Measurements from ENCODE around the gene C14orf180. TPM values are rescaled to one million over a fixed set of nuclear protein-coding genes. Genes with fewer than 3 reads are reported as not detected.
"Not testable (repeated sequence)": the region's sequence is repeated elsewhere in the genome, so short reads cannot be mapped to it uniquely, and the experiment has no call there.

Gene C14orf180
- total RNA-seq, 1 experiment from 2014 or later = not detected

DNA sequence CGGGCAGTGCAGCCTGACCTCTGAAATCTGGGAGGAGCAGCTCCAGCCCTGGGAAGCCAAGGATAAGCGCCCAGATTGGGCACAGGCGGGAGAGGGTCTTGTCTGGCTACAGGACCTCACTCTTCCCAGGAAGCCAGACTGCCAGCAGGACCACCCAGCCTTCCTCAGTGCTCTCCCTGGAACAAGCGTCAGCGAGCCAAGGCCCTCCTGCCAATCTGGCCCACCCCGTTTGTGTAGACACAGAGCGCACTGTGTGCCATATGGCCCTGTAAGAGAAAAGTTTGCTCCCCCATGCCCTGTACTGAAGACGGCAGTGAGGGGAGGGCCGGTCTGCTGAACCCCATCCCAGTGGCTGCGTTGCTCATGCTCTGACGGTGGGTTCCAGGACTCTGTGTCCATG, 1.2 kb upstream of the C14orf180 start:
- no peak for DNase-seq (ENCODE audit: low read depth)

DNA sequence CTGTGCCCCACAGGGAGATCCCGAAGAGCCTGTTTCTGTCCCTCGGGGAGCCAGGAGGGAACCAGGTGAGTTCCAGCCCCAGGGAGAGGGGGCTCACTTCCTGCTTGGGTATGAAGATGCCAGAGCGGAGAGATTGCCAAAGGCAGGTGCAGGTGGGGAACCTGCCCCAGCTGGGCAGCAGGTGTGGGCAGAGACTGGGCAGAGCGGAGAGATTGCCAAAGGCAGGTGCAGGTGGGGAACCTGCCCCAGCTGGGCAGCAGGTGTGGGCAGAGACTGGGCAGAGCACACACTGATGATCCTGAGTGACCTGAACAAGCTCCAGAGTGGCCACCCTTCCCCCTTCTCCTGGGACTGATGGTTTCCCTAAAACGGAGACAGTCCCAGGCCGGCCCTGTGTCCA, 375 bp downstream of the C14orf180 start:
- DNase-seq (ENCODE audit: low read depth) = not testable (repeated sequence)

DNA sequence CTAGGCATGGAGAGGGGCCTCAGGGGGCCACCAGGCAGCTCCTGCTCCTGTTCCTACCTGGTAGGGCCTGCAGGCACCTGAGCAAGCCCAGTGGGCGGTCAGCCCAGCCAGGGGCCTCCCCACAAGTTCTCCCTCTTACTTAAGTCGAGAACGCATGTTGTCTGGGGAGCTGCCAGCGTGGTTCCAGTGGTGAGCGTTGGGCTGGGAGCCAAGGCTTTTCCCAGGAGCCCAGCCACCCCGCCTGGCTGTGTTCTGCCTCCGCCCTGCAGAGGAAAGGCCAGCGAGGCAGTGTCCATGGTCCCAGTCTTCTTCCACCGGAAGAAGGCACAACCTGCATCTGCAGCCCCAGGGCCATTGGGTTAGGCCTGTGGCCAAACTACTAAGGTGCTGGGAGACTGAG, 1.4 kb downstream of the C14orf180 start:
- DNase-seq (ENCODE audit: low read depth) = peak; percentile 51

DNA sequence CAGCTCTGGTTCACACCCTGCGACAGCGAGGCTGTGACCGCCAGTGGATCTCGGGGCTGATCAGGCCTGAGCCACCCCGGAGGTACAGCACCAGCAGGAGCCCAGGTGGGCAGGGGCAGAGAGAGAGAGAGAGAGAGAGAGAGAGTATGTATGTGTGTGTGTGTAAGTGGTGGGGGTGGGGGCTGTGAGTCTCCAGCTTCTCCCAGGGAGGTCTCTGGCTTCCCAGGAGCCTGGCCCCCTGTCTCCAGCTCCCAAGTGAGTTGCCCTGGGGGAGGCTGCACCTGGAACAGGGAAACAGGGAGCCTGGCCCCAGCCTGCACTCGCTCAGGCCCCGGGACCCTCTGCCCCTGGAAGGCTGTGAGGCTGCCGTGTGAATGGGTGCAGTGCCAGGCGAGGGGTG, 2.0 kb downstream of the C14orf180 start:
- DNase-seq (ENCODE audit: low read depth) = no peak

DNA sequence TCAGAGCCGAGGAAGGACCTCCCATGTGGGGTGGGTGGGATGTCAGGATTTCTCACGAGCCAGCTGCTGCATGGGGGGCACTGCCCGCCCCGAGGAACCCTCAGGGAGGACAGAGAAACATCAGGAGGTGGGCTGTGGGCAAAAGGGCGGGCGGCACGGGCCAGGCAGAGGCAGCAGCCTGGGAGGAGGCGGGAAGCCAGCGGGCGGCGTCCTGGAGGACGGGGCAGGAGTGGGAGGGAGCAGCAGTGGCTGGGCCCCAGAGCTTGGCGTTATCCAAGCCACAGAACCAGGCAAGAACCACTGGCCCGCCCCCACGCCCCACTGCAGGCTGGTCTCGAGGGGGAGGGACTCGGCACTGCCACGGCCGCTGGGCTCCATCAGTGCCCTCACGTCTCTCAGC, 2.4 kb downstream of the C14orf180 start:
- no peak for DNase-seq (ENCODE audit: low read depth)

DNA sequence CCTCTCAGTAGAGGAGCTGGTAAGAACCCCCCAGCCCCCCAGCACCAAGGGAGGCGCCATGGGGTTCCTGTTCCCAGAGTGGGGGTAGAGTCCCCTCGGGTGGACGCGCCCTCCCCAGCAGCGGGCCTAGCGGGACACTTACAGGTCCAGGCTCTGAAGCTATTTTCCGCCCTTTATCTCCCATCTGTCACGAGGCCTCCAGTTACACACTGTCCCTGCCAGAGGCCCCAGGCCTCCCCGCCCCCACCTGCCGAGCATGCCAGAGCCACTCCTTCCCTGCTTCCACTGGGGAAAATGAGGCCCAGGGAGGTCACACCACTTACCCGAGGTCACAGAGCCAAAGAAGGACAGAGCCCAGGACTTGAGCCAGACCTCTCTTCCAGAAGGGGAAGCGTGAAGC, 3.1 kb downstream of the C14orf180 start:
- no peak for DNase-seq (ENCODE audit: low read depth)

DNA sequence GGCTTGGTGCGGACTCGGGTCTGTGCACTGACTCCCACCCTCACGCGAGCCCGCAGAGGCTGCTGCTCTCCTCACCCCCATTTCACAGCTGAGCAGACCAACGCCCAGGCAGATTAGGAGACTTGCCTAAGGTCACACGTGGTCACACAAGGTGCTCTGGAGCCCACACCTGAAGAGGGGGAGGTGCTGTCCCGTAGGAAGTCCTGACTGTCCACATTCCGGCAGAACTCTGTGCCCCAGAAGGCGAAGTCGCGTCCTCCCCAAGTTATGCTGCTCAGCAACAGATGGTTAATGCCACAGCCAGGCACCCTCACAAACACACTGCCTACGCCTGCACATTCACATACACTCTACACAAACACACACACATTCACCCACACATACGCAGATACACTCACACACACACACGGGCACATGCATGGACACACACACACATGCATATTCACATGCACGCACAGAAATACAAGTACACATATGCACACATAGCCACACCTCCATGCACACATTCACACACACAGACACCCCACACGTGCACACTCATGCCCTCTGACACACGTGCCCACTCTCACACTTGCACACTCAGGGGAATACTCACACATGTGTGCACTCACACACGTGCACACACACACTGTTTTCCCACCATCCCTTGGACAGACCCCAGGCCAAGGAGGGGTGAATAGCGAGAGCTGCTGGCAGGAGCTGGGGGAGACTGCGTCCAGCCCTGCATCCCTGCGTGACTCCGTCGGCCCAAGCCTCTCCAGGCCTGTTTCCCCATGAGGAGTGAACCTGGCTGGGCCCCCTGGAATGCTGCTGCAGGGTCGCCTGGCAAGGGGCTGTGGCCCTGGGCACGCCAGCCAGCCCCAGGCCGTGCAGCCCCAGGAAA, 4.1 kb downstream of the C14orf180 start:
- DNase-seq (ENCODE audit: low read depth) = no peak

DNA sequence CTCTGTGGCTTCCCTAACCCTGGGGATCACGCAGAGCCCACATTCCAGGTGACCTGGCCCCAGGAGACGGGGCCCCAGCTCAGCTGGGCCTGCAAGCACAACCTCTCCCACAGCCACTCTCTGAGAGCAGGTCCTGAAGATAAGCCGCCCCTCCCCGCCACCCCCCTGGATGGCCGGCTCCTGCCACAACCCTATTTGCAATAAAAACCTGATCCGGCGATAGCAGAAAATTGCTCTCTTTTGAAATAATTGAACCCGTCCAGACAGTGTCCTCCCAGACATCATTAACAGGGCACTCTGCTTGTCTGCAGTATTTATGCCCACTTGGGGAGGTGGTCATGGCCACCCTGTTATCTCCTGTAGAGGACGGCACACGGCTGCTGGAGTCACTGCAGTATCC, 5.0 kb downstream of the C14orf180 start:
- no peak for DNase-seq (ENCODE audit: low read depth)

DNA sequence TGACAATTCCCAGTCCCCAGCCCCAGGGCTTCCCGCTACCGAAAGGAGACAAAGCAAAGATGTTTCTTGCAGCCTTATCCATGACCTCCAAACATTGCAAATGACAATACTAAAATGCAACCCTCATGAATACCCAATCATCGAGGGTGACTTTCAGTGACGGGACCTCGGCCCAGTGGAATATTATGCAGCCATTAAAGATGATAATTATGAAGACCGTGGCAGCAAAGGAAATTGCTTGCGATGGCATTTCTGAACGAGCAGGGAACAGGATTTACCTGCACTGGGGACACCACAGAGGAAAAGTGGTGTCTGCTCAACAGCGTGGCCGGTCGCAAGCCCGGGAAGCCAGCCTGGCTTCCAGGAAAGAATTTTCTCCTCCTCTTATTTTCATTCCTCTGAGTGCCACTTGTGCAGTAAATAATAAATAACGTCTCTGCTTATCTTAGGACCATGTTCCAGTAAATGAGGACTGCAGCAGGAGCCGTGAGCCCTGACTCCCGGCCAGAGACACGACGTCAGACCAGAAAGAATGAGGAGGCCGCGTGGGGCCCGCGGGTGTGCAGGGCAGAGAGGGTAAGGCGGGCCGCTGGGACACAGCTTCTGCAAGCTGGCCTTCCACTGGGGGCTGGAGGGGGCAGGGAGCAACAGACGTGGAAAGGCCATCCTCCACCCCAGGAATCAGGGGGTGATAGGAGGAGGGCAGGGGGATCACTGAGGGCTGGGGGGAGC, 6.6 kb downstream of the C14orf180 start:
- no peak for DNase-seq (ENCODE audit: low read depth)

DNA sequence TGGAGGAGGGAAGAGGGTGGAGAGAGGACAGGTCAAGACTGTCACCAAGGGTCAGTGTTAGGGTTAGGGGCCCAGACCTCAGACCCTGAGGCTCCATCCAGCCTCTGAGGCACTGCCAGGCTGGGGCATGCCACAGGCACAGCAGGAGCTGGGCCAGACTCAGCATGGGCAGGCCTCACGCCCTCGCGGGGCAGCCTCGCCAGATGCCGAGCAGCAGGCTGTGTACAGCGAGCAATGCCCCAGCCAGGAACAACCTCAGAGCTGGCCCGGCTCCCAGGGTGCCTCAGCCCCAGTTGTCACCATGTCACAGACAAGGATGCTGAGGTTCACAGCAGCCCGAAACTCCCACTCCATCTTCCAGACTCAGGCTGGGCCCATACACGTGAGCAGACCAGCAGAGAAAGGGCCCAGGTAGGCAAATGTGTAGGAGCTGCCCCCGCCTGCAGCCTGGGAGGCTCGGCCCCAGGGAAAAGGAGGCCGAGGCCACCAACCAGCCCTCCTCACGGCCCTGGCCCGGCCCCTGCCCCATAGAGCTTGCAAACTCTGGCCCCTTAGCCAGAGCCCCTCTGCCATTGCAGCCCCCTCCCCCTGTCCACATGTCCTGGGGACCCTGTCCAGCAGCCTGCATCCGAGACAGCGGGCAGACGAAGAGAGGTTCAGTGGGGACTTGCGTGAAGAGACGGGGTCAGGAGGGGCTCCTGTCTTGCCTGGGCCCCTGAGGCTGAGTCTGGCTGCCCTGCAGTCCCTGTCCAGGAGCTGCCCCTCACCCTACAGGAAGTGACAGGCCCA, 7.5 kb downstream of the C14orf180 start:
- DNase-seq (ENCODE audit: low read depth) = no peak

DNA sequence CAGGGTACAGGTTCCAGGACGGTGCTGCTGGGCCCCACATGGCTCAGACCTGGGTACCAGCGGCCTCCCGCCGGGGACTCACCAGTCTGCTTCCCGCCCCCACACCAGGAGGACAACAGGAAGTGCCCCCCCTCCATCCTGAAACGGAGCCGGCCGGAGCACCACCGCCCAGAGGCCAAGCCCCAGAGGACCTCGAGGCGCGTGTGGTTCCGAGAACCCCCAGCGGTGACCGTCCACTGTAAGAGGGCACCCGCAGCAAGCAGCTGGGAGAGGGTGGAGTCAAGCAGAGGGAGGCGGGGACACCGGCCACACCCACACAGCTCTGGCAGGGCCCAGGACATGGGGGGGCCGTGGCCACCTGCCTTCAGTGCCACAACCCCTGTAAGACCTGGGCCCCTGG, 8.1 kb downstream of the C14orf180 start:
- DNase-seq (ENCODE audit: low read depth) = no peak

DNA sequence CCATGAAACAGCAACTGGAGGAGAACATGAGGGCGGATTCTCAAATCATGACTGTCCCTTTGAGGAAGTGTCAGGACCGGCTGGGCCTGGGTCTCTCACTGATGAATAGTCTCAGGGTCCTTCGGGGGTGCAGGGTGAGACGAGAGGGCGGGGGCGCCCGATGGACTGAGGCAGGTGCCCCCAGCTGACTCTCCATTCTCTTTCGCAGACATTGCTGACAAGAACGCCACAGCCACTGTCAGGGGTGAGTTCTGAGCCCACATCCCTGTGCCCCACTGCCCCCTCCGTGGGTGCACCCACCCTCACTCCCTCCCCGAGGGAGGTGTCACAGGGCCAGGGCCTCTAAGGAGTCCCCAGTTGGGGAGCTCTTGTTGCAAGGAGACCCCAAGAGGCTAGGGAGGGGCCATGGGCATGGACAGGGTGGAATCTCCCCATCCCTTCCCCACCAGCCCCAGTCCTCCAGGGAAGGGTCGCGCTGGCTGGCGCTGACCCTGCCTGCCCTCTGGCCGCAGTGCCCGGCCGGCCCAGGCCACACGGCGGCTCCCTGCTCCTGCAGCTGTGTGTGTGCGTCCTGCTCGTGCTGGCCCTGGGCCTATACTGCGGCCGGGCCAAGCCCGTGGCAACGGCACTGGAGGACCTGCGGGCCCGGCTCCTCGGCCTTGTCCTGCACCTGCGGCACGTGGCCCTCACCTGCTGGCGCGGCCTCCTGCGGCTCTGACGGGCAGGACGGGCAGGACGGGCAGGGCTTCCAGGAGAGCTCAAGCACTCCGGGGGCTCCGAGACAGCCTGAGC, 8.7 kb downstream of the C14orf180 start:
- no peak for DNase-seq (ENCODE audit: low read depth)

DNA sequence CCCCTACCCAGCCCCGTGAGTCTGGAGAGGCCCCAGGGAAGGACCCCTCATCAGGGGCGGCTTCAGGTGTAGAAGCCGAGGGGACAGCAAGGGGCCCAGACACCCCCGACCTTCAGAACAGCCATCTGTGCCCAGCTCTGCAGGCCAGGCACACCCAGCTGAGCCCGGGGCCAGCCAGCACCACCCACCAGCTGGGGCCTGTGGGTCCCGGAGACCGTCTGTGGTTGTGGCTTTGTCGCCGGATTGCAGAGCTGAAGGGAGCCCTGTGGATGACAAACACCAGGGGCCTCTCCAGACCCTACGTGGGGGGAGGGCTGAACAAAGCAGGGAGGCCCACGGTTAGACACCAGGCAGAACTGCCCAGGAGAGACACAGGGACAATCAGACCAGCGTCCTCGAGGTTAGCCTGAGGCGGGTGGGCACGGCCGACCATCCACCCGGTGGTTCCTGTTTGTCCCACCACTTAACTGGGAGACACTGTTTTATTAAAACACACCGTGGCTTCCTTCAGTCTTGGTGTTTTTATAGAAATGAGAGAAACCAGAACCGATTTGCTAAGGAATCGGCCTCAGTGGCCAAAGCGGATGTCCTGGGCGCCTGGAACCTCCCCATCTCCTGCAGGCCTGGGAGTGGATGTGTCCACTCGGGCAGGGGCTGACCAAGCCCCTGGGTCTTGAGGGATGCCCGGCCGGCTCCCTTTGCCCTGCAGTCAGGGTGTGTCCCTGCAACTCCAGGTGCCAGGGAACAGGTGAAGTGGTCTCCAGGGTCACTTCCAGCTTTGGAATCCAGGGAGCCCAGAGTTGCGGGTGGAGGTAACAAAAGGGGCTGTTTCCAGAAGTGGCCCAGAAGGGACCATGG, 10.0 kb downstream of the C14orf180 start:
- no peak for DNase-seq (ENCODE audit: low read depth)

DNA sequence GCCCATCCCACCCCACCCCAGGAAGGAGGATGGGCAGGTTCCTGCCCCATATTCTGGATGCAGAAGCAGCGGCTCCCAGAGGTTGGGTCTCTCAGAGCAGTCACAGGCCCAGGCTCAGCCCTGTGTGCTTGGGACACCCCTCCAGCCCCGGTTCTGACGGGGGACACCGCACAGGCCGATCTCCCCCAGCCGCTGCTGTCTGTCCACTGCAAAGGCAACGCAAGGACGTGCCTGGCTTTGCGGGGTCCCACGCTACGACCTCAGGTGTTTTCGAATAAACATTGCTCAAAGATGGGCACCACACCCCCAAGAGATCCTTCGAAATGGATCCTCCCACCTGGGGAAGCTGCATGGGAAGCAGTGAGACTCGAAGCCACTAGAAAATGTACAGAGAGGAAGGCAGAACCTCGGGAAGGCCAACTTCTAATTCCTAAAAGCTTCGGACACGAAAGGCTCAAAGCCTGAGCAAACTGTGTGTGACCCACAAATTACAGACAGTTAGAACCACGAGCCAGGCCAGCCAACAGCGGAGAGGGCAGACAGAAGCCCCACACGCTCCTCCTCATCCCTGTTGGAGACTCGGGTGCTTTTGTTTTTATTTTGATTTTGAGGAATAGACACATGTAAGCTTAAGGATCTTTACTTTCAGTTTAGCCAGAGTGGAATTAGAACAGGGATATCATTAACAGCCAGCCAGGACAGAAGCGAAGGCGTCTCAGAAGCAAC, 10.8 kb downstream of the C14orf180 start:
- DNase-seq (ENCODE audit: low read depth) = no peak

DNA sequence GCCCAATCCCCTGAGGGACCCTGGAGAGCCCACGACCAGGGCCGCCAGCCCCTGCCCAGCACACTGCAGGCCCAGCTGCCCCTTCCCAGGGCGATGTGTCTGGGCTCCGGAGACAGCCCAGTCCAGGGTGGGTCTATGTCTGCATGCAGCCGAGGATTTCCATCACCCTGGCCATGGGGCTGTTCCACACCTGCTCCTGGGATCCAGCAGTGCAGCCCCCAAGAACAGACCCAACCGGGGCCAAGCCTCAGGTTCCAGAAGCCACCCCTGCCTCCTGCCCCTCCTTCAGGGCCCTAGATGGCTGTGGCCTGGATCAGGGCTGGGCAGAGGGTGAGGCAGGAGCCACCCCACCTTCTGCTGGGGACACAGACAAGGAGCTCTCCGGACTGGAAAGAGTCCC, 11.5 kb downstream of the C14orf180 start:
- no peak for DNase-seq (ENCODE audit: low read depth)

DNA sequence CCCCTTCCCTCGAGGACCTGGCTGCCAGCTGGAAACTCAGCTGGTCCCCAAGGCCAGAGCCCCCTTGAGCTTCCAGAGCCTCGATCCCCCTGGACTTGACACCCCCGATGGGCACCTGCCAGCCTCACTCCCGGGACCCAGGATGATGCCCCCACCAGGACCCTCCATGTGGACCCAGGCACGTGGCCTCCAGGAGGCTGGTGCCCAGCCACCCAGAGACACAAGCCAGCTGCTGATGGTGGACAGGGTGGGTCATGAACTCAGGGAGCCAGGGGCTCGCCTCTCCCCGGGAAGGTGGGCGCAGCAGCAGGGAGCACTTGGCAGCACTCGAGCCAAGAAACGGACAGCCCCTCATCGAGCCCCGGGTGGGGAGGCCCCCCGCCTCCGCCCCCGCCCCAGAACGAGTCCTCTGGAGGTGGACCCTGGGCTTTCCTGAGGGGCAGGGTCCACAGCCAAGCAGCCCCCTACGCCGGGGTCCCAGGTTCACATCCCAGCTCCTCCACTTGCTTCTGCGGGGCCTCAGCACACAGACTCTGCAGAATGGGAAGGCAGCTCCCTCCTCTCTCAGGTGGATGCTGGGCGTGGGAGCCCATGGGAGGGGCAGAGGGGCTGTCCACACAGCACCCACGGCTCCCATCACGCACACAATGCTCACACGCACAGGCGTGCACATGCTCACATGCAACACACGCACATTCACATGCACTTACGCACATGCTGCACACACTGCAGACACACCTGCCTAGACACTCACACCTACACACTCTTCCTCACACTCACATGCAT, 12.1 kb downstream of the C14orf180 start:
- no peak for DNase-seq (ENCODE audit: low read depth)

DNA sequence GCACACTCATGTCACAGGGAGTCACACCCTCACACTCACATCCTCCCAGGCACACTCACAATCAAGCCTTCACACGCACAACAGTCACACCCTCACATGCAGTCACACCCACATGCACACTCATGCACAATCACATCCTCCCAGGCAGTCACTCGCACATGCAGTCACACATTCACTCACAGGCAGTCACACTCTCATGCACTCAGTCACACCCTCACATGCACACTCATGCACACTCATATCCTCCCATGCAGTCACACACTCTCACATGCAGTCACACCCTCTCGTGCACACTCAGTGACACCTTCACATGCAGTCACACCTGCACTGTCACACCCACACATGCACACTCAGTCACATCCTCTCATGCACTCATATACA, 12.7 kb downstream of the C14orf180 start:
- no peak for DNase-seq (ENCODE audit: low read depth)

DNA sequence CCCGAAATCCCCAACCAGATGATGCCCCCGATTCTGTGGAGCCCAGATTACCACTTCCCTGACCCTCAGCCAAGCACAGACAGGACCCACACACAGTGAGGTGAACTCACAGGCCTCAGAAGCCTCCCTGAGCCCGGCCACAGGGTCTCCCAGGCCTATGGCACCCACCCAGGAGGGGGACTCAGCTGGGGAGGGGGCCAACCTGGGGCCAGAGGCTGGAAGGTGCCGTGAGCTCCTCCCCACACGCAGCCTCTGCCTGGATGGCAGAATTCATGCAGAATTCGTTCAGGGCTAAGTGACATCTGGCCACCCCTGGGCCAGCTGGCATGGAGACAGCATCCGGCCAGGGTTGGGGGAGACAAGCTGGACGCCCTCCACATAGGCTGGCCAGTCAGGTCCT, 13.2 kb downstream of the C14orf180 start:
- DNase-seq (ENCODE audit: low read depth) = no peak

DNA sequence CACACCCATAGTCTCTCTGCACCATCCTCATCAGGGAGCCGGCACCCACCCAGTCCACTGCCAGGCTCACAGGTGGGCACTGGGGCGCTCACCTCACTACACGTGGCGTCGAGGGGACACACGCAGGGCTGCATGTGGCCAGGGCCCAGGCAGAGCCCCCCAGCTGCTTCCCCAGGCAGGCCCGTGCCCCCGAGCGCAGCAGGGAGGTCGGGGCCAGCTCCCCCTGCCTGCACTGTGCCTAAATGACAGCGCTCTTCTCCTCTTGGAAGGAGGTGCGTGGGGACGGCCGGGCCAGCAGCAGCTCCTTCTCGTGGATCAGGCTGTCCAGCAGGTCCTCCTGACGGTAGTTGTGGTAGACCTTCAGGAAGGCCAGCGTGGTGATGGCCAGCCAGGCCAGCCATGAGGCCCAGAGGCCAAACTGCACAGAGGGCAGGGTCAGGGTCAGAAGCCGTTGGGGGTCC, 13.7 kb downstream of the C14orf180 start:
- no peak for DNase-seq (ENCODE audit: low read depth)
